Activated naive CD4-positive, alpha-beta T cell treated with anti-CD3 and anti-CD28 coated beads, Interleukin-2, amount 50 U/mL, for 72 hours (primary cell): ENCODE data around the gene TRPC4AP. TPM values are rescaled to one million over a fixed set of nuclear protein-coding genes. Genes with fewer than 3 reads are reported as not detected.
"Not testable (repeated sequence)": the region's sequence is repeated elsewhere in the genome, so short reads cannot be mapped to it uniquely, and the experiment has no call there.

ENCODE experiments used
- ATAC-seq, 2 donors: fragments of 150-1000 bp; cut with Tn5 transposase; 2 replicates each; pipeline ENCODE4 v1.10.0; 2021; ENCODE audit warnings: mild to moderate bottlenecking in 2 of 2, moderate library complexity in 2 of 2
- DNase-seq, 2 donors: peaks; one replicate each; pipeline ENCODE4 v3.0.0; 2021 to 2022; ENCODE audit warnings: low spot score in 2 of 2
- H3K27ac Mint-ChIP-seq, 2 donors: one replicate each; pipeline ENCODE4 v1.8.0; 2022; ENCODE audit warnings: mild to moderate bottlenecking in 2 of 2, mixed read lengths in 2 of 2
- H3K36me3 Mint-ChIP-seq, 2 donors: one replicate each; pipeline ENCODE4 v1.8.0; 2022; ENCODE audit warnings: mixed read lengths in 2 of 2
- H3K9me3 Mint-ChIP-seq, 2 donors: one replicate each; pipeline ENCODE4 v1.8.0; 2022; ENCODE audit warnings: mixed read lengths in 2 of 2
- total RNA-seq, 2 donors: library from RNA; stranded (reverse); gene quantifications; one replicate each; pipeline ENCODE4 v1.2.3, GENCODE V29; 2022

The TRPC4AP gene
- total RNA-seq, 2 donors from 2014 or later, result 44.6 to 51.3 TPM

DNA sequence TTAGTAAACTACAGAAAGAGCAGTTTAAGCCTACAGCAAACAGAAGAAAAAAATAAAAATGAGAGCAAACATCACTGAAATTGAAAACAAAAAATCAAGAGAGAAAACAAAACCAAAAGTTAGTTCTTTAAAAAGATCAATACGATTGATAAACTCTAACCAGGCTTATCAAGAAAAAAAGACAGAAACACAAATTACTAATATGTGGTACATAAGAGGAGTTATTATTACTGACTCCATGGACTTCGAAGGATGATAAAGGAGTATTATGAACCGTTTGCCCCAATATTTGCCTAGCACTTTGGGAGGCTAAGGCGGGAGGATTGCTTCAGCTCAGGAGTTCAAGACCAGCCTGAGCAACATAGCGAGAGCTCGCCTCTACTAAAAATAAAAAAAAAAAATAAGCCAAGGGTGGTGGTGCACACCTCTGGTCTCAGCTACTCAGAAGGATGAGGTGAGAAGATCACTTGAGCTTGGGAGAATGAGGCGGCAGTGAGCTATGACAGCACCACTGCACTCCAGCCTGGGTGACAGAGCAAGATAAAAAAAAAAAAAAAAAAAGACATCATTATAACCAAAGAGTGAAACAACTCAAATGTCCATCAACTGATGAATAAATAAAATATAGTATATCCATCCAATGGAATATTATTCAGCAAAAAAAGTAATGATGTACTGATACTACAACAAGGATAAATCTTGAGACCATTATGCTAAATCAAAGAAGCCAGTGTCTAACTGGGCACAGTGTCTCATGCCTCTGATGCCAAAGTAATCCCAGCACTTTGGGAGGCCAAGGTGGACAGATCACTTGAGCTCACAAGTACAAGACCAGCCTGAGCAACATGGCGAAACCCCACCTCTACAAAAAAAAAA, 12.9 kb downstream of the TRPC4AP start:
- ATAC-seq (no peak), DNase-seq (no peak)
- H3K27ac Mint-ChIP-seq, result no peak overlapping the region
- H3K9me3 Mint-ChIP-seq, result peaks cover 0 to 4% of the 10 kb centered on the region in 2 donors
- H3K36me3 Mint-ChIP-seq, result peaks cover 20 to 29% of the 10 kb centered on the region in 2 donors

DNA sequence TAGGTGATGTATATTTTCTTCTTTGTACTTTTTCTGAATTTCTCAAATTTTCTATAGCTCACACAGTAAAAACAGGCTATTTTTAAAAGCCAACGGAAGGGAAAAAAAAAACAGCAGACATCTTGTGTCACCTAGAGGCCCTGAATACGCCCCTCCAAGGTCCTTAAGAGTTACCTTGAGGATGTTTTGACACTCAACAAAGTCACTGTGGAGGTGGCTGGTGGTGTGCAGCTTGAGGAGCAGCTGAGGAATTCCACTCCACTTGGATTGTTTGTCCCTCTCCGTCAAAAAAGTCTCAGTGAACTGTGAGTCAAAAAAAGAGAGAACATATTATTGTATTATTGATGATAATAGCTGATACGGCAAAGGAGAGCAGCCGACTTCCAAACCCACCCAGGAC, 14.7 kb downstream of the TRPC4AP start:
- no peak for ATAC-seq
- Mint-ChIP-seq H3K36me3 (peaks cover 20 to 44% of the 10 kb centered on the region in 2 donors), H3K27ac (peak overlapping the region in 1 of 2 donors; percentile 35), H3K9me3 (peaks cover 0 to 10% of the 10 kb centered on the region in 2 donors)
- DNase-seq, result no peak

DNA sequence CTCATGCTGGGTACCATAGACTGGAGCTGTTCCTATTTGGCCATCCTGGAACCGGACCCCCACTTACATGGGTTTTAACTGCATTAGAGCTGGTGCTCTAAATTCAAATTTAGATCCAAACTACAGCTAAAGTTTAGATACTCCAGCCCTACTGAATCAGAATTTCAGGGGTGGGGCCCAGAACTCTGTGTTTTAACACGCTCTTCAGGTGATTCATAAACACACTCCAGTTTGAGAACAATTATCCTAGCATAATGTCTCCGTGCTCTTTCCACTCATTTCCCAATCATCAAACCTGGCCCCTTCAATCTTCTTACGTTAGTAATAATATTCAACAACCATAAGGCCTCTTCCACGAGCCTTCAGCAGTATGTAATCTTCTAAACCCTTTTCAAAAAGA, 15.3 kb downstream of the TRPC4AP start:
- ATAC-seq, result no peak
- DNase-seq, result no peak
- peaks cover 0 to 10% of the 10 kb centered on the region in 2 donors for H3K9me3 Mint-ChIP-seq
- peak overlapping the region; percentile 0 to 35 for H3K27ac Mint-ChIP-seq
- peaks cover 20 to 49% of the 10 kb centered on the region in 2 donors for H3K36me3 Mint-ChIP-seq

DNA sequence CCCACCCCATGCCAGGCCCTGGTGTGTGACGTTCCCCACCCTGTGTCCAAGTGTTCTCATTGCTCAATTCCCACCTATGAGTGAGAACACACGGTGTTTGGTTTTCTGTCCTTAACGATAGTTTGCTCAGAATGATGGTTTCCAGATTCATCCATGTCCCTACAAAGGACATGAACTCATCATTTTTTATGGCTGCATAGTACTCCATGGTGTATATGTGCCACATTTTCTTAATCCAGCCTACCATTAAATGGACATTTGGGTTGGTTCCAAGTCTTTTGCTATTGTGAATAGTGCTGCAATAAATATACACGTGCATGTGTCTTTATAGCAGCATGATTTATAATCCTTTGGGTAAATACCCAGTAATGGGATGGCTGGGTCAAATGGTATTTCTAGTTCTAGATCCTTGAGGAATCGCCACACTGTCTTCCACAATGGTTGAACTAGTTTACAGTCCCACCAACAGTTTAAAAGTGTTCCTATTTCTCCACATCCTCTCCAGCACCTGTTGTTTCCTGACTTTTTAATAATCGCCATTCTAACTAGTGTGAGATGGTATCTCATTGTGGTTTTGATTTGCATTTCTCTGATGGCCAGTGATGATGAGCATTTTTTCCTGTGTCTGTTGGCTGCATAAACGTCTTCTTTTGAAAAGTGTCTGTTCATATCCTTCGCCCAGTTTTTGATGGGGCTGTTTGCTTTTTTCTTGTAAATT, 21.0 kb downstream of the TRPC4AP start:
- not testable (repeated sequence) for ATAC-seq, H3K9me3 Mint-ChIP-seq, DNase-seq, H3K27ac Mint-ChIP-seq
- peaks cover 10 to 55% of the 10 kb centered on the region in 2 donors for H3K36me3 Mint-ChIP-seq

DNA sequence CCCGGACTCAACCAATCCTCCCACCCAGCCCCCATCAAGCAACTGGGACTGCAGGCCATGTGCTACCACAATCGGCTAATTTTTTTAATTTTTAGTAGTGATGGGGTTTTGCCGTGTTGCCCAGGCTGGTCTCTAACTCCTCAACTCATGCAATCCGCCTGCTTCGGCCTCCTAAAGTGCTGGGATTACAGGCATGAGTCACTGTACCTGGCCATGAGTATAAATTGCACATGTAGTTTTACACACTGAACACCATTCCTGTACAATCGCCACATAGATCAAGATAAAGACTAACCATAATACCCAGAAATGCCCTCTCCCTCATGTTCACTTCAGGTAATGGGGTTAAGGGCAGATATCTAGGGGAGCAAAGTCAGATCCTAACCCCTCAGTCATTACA, 26.4 kb downstream of the TRPC4AP start:
- peaks cover 0 to 9% of the 10 kb centered on the region in 2 donors for H3K36me3 Mint-ChIP-seq
- no peak for ATAC-seq
- no peak overlapping the region for H3K27ac Mint-ChIP-seq
- no peaks in the 10 kb centered on the region for H3K9me3 Mint-ChIP-seq
- DNase-seq, result no peak

DNA sequence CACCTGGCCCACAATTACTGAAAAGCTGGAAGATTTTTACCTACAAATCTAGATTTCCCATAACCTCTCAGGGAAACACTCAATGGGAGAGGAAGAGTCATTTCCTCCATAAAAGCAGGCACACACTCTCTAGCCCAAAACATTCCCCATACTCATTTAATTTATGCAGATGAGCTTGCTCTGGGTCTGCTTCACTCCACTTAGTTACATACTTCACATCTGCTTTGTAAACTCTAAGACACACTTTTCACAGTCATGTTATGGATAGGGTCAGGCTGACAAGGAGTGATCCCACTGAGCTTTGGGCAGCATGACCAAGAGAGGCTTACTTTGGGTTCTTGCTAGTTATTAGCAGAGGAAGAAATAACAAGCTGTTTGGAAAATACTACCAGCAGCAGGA, 27.4 kb downstream of the TRPC4AP start:
- no peak for DNase-seq
- Mint-ChIP-seq H3K36me3 (peaks cover 0 to 9% of the 10 kb centered on the region in 2 donors), H3K9me3 (no peaks in the 10 kb centered on the region), H3K27ac (no peak overlapping the region)
- ATAC-seq, result no peak

DNA sequence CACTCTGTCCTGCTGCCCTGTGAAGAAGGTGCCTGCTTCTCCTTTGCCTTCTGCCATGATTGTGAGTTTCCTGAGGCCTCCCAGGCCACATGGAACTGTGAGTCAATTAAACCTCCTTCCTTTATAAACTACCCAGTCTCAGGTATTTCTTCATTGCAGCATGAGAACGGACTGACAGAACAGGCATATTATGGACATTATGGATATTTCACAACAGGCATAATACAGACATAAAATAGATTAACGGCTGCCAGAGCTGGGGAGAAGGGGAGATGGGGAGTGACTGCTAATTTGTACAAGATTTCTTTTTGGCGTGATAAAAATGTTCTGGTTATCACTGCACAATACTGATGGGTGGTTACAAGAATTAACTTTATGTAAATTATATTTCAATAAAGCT, 29.4 kb downstream of the TRPC4AP start:
- H3K9me3 Mint-ChIP-seq, result peaks cover 0 to 6% of the 10 kb centered on the region in 2 donors
- no peak overlapping the region for H3K27ac Mint-ChIP-seq
- peaks cover 10 to 17% of the 10 kb centered on the region in 2 donors for H3K36me3 Mint-ChIP-seq
- ATAC-seq, result no peak
- no peak for DNase-seq

DNA sequence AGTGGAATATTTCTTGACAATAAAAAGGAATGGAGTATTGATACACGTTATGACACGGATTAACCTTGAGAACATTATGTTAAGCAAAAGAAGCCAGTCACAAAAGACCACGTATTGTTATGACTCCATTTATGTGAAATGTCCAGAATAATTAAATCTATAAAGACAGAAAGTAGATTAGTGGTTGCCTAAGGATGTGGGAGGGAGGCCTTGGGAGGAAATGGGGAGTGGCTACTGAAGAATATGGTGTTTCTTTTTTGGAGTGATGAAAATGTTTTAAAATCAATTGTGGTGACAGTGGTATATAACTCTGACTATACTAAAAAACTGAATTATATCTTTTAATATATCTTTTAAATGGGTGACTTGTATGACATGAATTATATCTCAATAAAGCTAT, 30.1 kb downstream of the TRPC4AP start:
- no peak overlapping the region for H3K27ac Mint-ChIP-seq
- ATAC-seq, result no peak
- H3K9me3 Mint-ChIP-seq, result peaks cover 0 to 6% of the 10 kb centered on the region in 2 donors
- H3K36me3 Mint-ChIP-seq, result peaks cover 10 to 11% of the 10 kb centered on the region in 2 donors
- DNase-seq, result no peak

DNA sequence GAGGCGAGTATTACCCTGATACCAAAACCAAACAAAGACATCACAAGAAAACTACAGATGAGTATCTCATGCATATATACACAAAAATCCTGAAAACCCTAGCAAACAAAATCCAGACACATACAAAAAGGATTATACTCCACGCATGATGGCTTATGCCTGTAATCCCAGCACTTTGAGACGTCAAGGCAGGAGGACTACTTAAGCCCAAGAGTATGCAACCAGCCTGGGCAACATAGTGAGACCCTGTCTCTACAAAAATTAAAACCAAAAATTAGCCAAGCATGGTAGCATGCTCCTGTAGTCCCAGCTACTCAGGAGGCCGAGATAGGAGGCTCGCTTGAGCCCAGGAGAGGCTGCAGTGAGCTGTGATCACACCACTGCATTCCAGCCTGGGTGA, 32.4 kb downstream of the TRPC4AP start:
- H3K27ac Mint-ChIP-seq, result no peak overlapping the region
- H3K9me3 Mint-ChIP-seq, result peaks cover 0 to 6% of the 10 kb centered on the region in 2 donors
- no peak for ATAC-seq
- peaks cover 10 to 22% of the 10 kb centered on the region in 2 donors for H3K36me3 Mint-ChIP-seq
- no peak for DNase-seq

DNA sequence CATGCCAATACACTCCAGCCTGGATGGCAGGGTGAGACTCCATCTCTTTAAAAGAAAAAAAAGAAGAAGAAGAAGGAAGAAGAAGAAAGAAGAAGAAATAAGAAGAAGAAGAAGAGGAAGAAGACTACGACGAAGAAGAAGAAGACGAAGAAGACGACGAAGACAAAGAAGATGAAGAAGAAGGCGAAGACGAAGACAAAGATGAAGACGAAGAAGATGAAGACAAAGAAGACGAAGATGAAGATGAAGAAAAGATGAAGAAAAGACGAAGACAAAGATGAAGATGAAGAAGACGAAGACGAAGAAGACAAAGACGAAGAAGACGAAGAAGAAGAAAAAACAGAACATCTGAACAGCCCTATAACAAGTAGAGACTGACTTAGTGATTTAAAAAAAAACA, 33.0 kb downstream of the TRPC4AP start:
- H3K9me3 Mint-ChIP-seq, result peaks cover 0 to 6% of the 10 kb centered on the region in 2 donors
- ATAC-seq (no peak), DNase-seq (no peak)
- peaks cover 10 to 22% of the 10 kb centered on the region in 2 donors for H3K36me3 Mint-ChIP-seq
- H3K27ac Mint-ChIP-seq, result peak overlapping the region in 1 of 2 donors; percentile 2

DNA sequence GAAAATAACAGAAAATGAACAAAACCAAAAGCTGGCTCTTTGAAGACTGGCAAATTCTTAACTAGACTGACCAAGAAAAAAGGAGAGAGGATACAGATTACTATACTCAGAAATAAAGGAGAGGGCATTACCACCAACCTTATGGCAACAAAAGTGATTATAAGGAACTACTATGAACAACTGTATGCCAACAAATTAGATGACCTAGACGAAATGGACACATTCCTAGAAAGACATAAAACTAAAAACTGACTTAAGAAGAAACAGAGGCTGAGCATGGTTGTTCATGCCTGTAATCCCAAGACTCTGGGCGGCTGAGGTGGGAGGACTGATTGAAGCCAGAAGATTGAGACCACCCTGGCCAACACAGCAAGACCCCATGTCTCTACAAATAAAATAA, 33.5 kb downstream of the TRPC4AP start:
- DNase-seq, result no peak
- peak in 1 of 2 donors; percentile 49 for ATAC-seq
- peaks cover 10 to 22% of the 10 kb centered on the region in 2 donors for H3K36me3 Mint-ChIP-seq
- peaks cover 0 to 6% of the 10 kb centered on the region in 2 donors for H3K9me3 Mint-ChIP-seq
- no peak overlapping the region for H3K27ac Mint-ChIP-seq

DNA sequence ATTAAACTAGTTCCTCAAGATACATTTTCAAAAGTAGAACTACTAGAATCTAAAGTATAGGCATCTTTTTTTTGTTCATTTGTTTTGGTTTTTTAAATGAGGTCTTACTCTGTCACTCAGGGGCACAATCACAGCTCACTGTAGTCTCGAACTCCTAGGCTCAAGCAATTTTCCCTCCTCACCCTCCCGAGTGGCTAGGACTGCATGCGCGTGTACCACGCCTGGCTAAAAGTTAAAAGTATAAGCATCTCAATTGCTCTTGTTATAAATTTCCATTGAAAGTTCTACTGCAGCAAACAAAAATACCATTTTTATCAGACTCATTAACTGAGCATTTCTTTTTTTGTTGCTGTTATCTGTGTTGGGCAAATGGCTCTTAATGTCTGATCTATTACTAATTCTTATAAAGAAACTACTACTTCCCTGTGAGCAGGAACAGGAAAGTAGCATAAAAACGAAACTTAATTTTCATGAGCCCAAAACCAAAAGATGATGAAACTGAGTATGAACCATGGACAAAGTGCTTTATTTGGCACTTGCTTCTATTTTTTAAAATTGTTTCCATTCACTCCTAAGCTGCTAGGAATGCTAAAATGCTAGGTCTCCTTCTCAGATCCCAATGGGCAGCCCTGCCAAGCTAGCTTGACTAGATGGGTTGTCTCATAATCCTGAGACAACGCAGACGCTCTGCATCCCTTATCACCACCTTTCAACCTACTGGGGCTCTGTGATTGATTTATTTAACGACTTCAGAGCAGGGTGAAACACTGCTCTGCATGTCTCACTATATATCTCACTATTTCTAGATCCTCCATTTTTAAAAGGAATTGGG, 36.9 kb downstream of the TRPC4AP start:
- H3K9me3 Mint-ChIP-seq, result peaks cover 0 to 6% of the 10 kb centered on the region in 2 donors
- peak in 1 of 2 donors; percentile 72 for ATAC-seq
- peak overlapping the region; percentile 67 to 94 for H3K27ac Mint-ChIP-seq
- DNase-seq, result no peak
- peaks cover 10 to 22% of the 10 kb centered on the region in 2 donors for H3K36me3 Mint-ChIP-seq

DNA sequence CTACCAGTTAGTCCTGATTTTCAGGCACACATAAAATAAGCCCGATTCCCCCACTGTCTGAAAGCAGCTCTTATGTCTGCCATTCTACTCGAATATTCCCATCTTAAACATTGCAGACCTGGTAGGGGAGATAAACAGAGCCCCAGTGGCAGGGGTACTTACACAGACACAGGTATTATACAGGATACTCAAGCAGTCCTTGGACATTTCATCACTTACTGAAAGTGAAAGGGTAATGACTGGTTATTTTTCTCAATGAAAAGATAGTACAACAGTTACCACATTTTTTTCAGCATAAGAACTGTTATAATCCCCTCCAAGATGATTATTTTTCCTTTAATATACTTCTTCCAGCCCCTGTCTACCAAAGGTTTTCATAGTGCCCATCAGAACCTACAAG, 37.8 kb downstream of the TRPC4AP start:
- no peak for ATAC-seq
- Mint-ChIP-seq H3K36me3 (peaks cover 7 to 20% of the 10 kb centered on the region in 2 donors), H3K27ac (peak overlapping the region; percentile 67 to 94), H3K9me3 (peaks cover 0 to 5% of the 10 kb centered on the region in 2 donors)
- no peak for DNase-seq

DNA sequence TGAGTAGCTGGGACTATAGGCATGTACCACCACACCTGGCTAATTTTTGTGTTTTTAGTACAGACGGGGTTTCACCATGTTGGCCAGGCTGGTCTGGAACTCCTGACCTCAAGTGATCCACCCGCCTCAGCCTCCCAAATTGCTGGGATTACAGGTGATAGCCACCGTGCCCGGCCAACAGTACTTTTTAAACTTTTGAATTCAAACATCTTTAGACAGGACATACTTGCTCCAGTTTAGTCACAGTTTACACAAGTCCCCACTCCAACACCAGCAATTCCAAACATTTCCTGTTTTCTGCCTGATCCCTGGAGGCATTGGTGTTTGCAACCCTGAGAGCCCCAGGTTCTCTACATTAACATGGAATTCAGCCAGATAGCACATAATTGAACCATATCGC, 40.0 kb downstream of the TRPC4AP start:
- not testable (repeated sequence) for H3K9me3 Mint-ChIP-seq, H3K27ac Mint-ChIP-seq, ATAC-seq, DNase-seq
- H3K36me3 Mint-ChIP-seq, result peaks cover 5 to 28% of the 10 kb centered on the region in 2 donors

DNA sequence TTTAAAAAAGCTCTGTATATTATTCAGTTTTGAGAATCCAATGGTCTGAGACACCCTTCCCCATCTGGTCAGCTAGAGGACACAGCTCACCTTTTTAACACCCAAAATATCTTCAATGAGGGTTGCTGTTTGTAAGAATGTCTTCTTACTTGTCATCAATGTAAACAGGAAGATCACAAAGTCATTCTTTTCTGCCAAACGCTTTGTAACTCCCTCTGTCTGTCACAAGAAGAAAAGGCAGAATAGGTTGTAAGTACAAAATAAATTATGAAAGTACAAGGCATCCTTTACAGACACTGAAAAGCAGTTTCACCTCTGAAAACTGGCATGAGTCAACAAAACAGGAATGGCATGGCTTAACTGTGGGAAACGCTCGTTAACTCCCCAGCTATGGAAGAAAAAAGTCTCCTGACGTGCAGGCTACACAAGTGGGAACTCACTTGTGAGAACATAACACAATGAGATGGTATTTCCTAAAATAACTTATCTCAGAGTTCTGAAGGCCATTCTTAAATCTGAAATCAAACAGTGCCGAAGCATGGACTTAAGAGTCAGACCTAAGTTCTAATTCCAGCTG, 42.7 kb downstream of the TRPC4AP start:
- peaks cover 5 to 18% of the 10 kb centered on the region in 2 donors for H3K36me3 Mint-ChIP-seq
- H3K9me3 Mint-ChIP-seq, result no peaks in the 10 kb centered on the region
- DNase-seq (no peak), ATAC-seq (no peak)
- H3K27ac Mint-ChIP-seq, result peak overlapping the region in 1 of 2 donors; percentile 47

DNA sequence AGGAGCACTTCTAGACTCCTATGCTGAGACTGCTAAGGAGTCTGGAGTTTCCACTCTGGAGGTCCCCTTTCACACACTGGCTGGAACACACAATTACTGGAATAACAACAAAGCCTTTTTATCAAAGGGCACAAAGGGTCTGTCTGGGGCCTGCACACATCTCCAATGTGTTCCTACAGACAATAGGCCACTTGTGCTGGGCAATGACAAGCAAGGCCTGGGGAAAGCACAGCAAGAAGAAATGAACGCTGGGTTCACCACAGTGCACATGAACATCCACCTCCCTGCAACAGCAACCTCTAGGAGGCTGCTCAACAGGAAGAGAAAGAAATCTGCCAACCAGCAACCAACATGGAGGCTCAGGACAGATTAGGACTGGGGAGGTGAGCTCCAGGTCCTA, 43.9 kb downstream of the TRPC4AP start:
- no peaks in the 10 kb centered on the region for H3K9me3 Mint-ChIP-seq
- ATAC-seq (no peak), DNase-seq (no peak)
- peaks cover 5 to 18% of the 10 kb centered on the region in 2 donors for H3K36me3 Mint-ChIP-seq
- H3K27ac Mint-ChIP-seq, result peak overlapping the region in 1 of 2 donors; percentile 42
